BE2C (cell line): ENCODE measurements around the gene P2RX7.

Experiments
- DNase-seq: peaks from one replicate; pipeline ENCODE4 v3.0.0-alpha.2; 2020
- H3K27me3 ChIP-seq: fragments of 250-450 bp; sonication (Bioruptor Pico); 2 replicates; pipeline ENCODE4 v1.5.1; 2020; ENCODE audit warnings: mild to moderate bottlenecking
- H3K36me3 ChIP-seq: fragments of 250-450 bp; sonication (Bioruptor Pico); 2 replicates; pipeline ENCODE4 v1.5.1; 2020; ENCODE audit warnings: mild to moderate bottlenecking
- H3K4me1 ChIP-seq: fragments of 250-450 bp; sonication (Bioruptor Pico); 2 replicates; pipeline ENCODE4 v1.5.1; 2020
- H3K4me3 ChIP-seq: 2 replicates; pipeline ENCODE4 v1.5.1; 2011; ENCODE audit warnings: low read depth, low read length
- H3K9me3 ChIP-seq: fragments of 250-450 bp; sonication (Bioruptor Pico); 2 replicates; pipeline ENCODE4 v1.5.1; 2020
- CTCF ChIP-seq: IDR thresholded peaks from 2 replicates; pipeline ENCODE4 v1.5.1; 2012; ENCODE audit warnings: mild to moderate bottlenecking, low read depth, low read length

P2RX7 gene

GRCh38 chr12:121120323-121120722, 12.4 kb upstream of the P2RX7 start:
- Histone ChIP-seq H3K36me3 (no peaks in the 10 kb centered on the region), H3K9me3 (no peaks in the 10 kb centered on the region), H3K4me3 (no peak overlapping the region), H3K4me1 (no peaks in the 10 kb centered on the region), H3K27me3 (no peaks in the 10 kb centered on the region)
- DNase-seq = no peak
- no peak for TF ChIP-seq CTCF

DNA sequence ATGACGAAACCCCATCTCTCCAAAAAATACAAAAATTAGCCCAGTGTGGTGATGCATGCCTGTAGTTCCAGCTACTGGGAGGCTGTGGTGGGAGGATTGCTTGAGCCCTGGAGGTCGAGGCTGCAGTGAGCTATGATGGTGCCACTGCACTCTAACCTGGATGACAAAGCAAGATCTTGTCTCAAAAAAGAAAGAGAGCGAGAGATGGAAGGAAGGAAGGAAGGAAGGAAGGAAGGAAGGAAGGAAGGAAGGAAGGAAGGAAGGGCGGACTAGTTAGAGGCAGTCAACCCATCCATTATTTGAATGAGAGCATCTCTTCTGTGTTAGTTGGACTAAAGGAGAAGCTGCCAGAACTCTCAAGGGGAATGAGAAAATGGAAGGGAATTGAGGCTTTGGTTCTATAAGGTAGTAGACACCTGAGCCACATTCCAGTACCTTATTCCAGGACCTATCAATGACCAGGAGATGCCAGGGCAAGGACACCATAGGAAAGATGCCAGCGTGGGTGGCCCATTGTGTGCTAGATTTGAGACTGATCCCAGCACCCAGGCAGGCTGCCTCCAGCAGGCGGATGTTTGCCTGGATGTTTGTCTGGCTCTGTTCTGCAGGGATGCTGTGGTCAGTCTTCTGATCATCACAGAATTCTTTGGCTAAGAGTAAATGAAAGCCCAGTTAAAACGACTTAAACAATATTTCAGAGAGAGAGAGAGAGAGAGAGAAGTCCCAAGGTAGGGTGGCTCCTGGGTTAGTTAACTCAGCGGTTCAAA, 11.5 kb upstream of the P2RX7 start:
- H3K4me1 ChIP-seq = no peaks in the 10 kb centered on the region
- no peaks in the 10 kb centered on the region for H3K36me3 ChIP-seq
- no peaks in the 10 kb centered on the region for H3K27me3 ChIP-seq
- H3K4me3 ChIP-seq = no peak overlapping the region
- DNase-seq = no peak
- no peak for TF ChIP-seq CTCF
- H3K9me3 ChIP-seq = no peaks in the 10 kb centered on the region

GRCh38 chr12:121121805-121122204, 10.9 kb upstream of the P2RX7 start:
- no peak for TF ChIP-seq CTCF
- DNase-seq = no peak
- Histone ChIP-seq H3K27me3 (no peaks in the 10 kb centered on the region), H3K4me3 (no peak overlapping the region), H3K9me3 (no peaks in the 10 kb centered on the region), H3K4me1 (no peaks in the 10 kb centered on the region), H3K36me3 (no peaks in the 10 kb centered on the region)

DNA sequence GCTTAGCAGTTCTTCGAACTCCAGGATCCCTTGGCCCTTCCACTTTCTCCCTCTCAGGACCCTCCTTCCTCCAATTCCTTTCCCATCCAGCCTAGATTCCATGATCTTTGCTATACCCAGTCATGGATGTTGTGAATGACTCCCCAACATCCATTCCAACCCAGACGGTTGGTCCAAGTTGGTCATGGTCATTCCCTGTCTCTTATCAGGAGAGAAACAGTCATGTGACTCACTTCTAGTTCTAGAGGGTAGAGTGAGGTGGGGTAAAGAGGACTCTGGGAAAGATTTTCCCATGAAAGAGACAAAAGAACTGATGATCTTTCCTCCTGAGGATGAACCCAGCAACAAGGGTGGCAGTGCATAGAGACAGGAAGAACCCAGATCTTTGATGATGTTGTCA, 9.2 kb upstream of the P2RX7 start:
- no peaks in the 10 kb centered on the region for H3K4me1 ChIP-seq
- no peaks in the 10 kb centered on the region for H3K27me3 ChIP-seq
- no peaks in the 10 kb centered on the region for H3K36me3 ChIP-seq
- DNase-seq = no peak
- H3K9me3 ChIP-seq = no peaks in the 10 kb centered on the region
- no peak for TF ChIP-seq CTCF
- H3K4me3 ChIP-seq = no peak overlapping the region

- Histone ChIP-seq H3K27me3 (no peaks in the 10 kb centered on the region), H3K36me3 (no peaks in the 10 kb centered on the region), H3K9me3 (no peaks in the 10 kb centered on the region), H3K4me1 (no peaks in the 10 kb centered on the region), H3K4me3 (no peak overlapping the region)
- DNase-seq = no peak
- no peak for TF ChIP-seq CTCF
These were observed 8.1 kb upstream of the P2RX7 start for GRCh38 chr12:121124402-121125109.

DNA sequence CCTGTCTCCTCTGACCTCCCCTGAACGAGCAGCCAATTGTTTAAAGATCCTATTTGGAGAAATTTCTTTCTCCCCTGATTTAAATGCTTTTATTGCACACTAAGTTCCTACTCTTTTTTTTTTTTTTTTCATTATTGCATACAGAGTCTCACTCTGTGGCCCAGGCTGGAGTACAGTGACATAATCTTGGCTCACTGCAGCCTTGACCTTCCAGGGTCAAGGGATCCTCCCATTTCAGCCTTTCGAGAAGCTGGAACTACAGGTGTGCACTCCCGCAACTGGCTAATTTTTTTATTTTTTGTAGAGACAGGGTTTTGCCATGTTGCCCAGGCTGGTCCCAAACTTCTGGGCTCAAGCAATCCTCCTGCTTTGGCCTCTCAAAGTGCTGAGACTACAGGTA, 5.2 kb upstream of the P2RX7 start:
- no peaks in the 10 kb centered on the region for H3K27me3 ChIP-seq
- DNase-seq = no peak

More for the DNA sequence above, 5.2 kb upstream of the P2RX7 start:
- no peaks in the 10 kb centered on the region for H3K9me3 ChIP-seq
- no peak overlapping the region for H3K4me3 ChIP-seq
- no peaks in the 10 kb centered on the region for H3K36me3 ChIP-seq
- no peak for TF ChIP-seq CTCF
- H3K4me1 ChIP-seq = peaks cover 10% of the 10 kb centered on the region
